ENCODE results near the gene CCDC30. TPM values are rescaled to one million over a fixed set of nuclear protein-coding genes. Genes with fewer than 3 reads are reported as not detected.
"Not testable (repeated sequence)": the region's sequence is repeated elsewhere in the genome, so short reads cannot be mapped to it uniquely, and the experiment has no call there.

Gene CCDC30
- total RNA-seq, 1 donor from 2014 or later, result 3.0 TPM

- Mint-ChIP-seq H3K27ac (ENCODE audit: unreplicated experiment) (no peak overlapping the region), H3K27me3 (ENCODE audit: unreplicated experiment) (no peaks in the 10 kb centered on the region), H3K36me3 (ENCODE audit: unreplicated experiment) (no peaks in the 10 kb centered on the region), H3K4me1 (ENCODE audit: low read depth, unreplicated experiment) (peaks cover 6% of the 10 kb centered on the region), H3K9me3 (ENCODE audit: unreplicated experiment) (peaks cover 5% of the 10 kb centered on the region), H3K4me3 (ENCODE audit: unreplicated experiment) (no peak overlapping the region)
- no peak for DNase-seq
- TF ChIP-seq, protein P1, sequence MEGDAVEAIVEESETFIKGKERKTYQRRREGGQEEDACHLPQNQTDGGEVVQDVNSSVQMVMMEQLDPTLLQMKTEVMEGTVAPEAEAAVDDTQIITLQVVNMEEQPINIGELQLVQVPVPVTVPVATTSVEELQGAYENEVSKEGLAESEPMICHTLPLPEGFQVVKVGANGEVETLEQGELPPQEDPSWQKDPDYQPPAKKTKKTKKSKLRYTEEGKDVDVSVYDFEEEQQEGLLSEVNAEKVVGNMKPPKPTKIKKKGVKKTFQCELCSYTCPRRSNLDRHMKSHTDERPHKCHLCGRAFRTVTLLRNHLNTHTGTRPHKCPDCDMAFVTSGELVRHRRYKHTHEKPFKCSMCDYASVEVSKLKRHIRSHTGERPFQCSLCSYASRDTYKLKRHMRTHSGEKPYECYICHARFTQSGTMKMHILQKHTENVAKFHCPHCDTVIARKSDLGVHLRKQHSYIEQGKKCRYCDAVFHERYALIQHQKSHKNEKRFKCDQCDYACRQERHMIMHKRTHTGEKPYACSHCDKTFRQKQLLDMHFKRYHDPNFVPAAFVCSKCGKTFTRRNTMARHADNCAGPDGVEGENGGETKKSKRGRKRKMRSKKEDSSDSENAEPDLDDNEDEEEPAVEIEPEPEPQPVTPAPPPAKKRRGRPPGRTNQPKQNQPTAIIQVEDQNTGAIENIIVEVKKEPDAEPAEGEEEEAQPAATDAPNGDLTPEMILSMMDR (IDR thresholded peaks at IDR 0.05; ENCODE audit: partially characterized antibody, unreplicated experiment), result no peak
Observed at GRCh38 chr1:42476605-42477004, 13.5 kb downstream of the CCDC30 start.

- not testable (repeated sequence) for H3K27ac Mint-ChIP-seq (ENCODE audit: unreplicated experiment); DNase-seq; H3K27me3 Mint-ChIP-seq (ENCODE audit: unreplicated experiment); H3K9me3 Mint-ChIP-seq (ENCODE audit: unreplicated experiment); H3K36me3 Mint-ChIP-seq (ENCODE audit: unreplicated experiment); H3K4me3 Mint-ChIP-seq (ENCODE audit: unreplicated experiment); H3K4me1 Mint-ChIP-seq (ENCODE audit: low read depth, unreplicated experiment)
Observed at GRCh38 chr1:42477354-42477753, 14.3 kb downstream of the CCDC30 start.

DNA sequence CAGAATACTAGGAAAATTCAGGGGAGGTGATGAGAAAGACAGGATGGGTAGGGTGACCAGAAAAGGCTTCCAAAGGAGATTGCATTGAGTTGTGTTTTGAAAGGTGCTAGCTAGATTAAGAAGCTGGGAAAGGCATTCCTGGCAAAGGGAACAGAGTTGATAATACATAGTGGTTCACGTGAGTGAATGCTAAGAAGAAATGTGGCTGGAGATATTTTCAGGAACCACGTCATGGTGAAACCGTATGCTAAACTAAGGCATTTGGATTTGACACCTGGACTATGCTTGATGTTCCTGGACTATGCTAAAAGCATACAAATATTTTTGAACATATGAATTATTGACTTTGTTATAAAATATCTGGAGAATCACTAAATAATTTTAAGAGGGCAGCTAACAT is 14.7 kb downstream of the CCDC30 start:
- no peaks in the 10 kb centered on the region for H3K36me3 Mint-ChIP-seq (ENCODE audit: unreplicated experiment)
- H3K27me3 Mint-ChIP-seq (ENCODE audit: unreplicated experiment), result no peaks in the 10 kb centered on the region
- peaks cover 6% of the 10 kb centered on the region for H3K4me1 Mint-ChIP-seq (ENCODE audit: low read depth, unreplicated experiment)
- no peak overlapping the region for H3K4me3 Mint-ChIP-seq (ENCODE audit: unreplicated experiment)
- DNase-seq, result no peak
- no peak overlapping the region for H3K27ac Mint-ChIP-seq (ENCODE audit: unreplicated experiment)
- TF ChIP-seq, protein P1 (IDR thresholded peaks at IDR 0.05; ENCODE audit: partially characterized antibody, unreplicated experiment), result no peak
- H3K9me3 Mint-ChIP-seq (ENCODE audit: unreplicated experiment), result peaks cover 5% of the 10 kb centered on the region

DNA sequence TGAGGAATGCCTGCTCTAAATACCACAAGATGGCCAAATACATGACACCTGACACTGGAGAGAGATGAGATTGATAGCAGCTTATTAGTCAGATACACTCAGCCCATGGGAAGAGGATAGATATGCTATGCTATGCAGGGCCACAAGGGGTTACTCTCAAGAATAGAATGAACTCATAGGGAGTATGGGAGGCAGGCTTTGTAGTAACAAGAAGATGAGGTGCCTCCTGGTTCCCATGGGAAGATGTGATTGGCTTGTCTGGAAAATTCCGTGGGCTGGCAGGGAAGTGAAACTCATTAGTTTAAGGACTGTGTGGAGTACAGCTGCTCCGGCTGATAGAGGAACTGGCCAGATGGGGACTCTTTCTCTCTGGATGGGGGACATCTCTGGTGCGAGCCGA is 16.5 kb downstream of the CCDC30 start:
- Mint-ChIP-seq H3K36me3 (ENCODE audit: unreplicated experiment) (no peaks in the 10 kb centered on the region), H3K9me3 (ENCODE audit: unreplicated experiment) (peaks cover 5% of the 10 kb centered on the region), H3K4me3 (ENCODE audit: unreplicated experiment) (peak overlapping the region; percentile 53), H3K27ac (ENCODE audit: unreplicated experiment) (peak overlapping the region; percentile 67), H3K4me1 (ENCODE audit: low read depth, unreplicated experiment) (peaks cover 6% of the 10 kb centered on the region), H3K27me3 (ENCODE audit: unreplicated experiment) (peaks cover 1% of the 10 kb centered on the region)
- TF ChIP-seq, protein P1 (IDR thresholded peaks at IDR 0.05; ENCODE audit: partially characterized antibody, unreplicated experiment), result peak; percentile 40
- peak; percentile 55 for DNase-seq

- Mint-ChIP-seq H3K27me3 (ENCODE audit: unreplicated experiment) (peaks cover 1% of the 10 kb centered on the region), H3K4me1 (ENCODE audit: low read depth, unreplicated experiment) (peaks cover 6% of the 10 kb centered on the region), H3K36me3 (ENCODE audit: unreplicated experiment) (no peaks in the 10 kb centered on the region), H3K27ac (ENCODE audit: unreplicated experiment) (peak overlapping the region; percentile 28), H3K4me3 (ENCODE audit: unreplicated experiment) (no peak overlapping the region), H3K9me3 (ENCODE audit: unreplicated experiment) (peaks cover 5% of the 10 kb centered on the region)
- no peak for DNase-seq
- TF ChIP-seq, protein P1 (IDR thresholded peaks at IDR 0.05; ENCODE audit: partially characterized antibody, unreplicated experiment), result no peak
Observed at GRCh38 chr1:42480921-42481320, 17.8 kb downstream of the CCDC30 start.

Data from glutamatergic neuron (in vitro differentiated cells).